ENCODE data around the gene PTPRD.

The PTPRD gene

GRCh38 chr9:8955315-8955714 lies 1657.5 kb downstream of the PTPRD start:
- H4K8ac ChIP-seq (ENCODE audit: low read depth, low read length) = no peak overlapping the region
- no peak overlapping the region for H2BK5ac ChIP-seq (ENCODE audit: low read depth, low read length, poor library complexity)
- no peak overlapping the region for H3K4me3 ChIP-seq (ENCODE audit: low read depth, low read length)
- H3K23ac ChIP-seq (ENCODE audit: low read length) = no peak overlapping the region
- no peak overlapping the region for H2BK12ac ChIP-seq (ENCODE audit: low read length)
- H3K9me3 ChIP-seq (ENCODE audit: insufficient read depth, low read depth, low read length) = no peaks in the 10 kb centered on the region
- H3K27me3 ChIP-seq (ENCODE audit: insufficient read depth, low read length) = no peaks in the 10 kb centered on the region
- H3K4me1 ChIP-seq (ENCODE audit: control insufficient read depth in 1 of 2, insufficient read depth in 2 of 2, low read length in 2 of 2) = no peaks in the 10 kb centered on the region
- H2AK5ac ChIP-seq (ENCODE audit: low read length) = no peak overlapping the region
- no peak overlapping the region for H3K4me2 ChIP-seq (ENCODE audit: low read length)
- no peak overlapping the region for H2AFZ ChIP-seq (ENCODE audit: insufficient read depth, low read length, poor library complexity)
- H3K36me3 ChIP-seq (ENCODE audit: control insufficient read depth in 1 of 2, insufficient read depth in 2 of 2, low read length in 2 of 2) = no peaks in the 10 kb centered on the region
- H3K14ac ChIP-seq (ENCODE audit: low read length) = no peak overlapping the region
- no peak overlapping the region for H4K91ac ChIP-seq (ENCODE audit: low read depth, low read length)
- H3K4ac ChIP-seq (ENCODE audit: low read depth, low read length) = no peak overlapping the region
- no peak overlapping the region for H4K12ac ChIP-seq (ENCODE audit: low read depth, low read length)
- H3K79me2 ChIP-seq (ENCODE audit: control insufficient read depth, insufficient read depth, low read length, poor library complexity) = no peaks in the 10 kb centered on the region
- no peak overlapping the region for H3K9ac ChIP-seq (ENCODE audit: low read length)
- WGBS (ENCODE audit: extremely low coverage, insufficient coverage, insufficient read length) = no CpG with 5 or more reads among the region's 2 CpGs
- no peak for DNase-seq
- no peaks in the 10 kb centered on the region for H3K79me1 ChIP-seq (ENCODE audit: low read length)
- H3K18ac ChIP-seq (ENCODE audit: low read length) = no peak overlapping the region
- no peak overlapping the region for H2BK120ac ChIP-seq (ENCODE audit: insufficient read depth, low read length, poor library complexity)
- no peak overlapping the region for H3K27ac ChIP-seq (ENCODE audit: low read depth, low read length)

GRCh38 chr9:8946461-8946860 lies 1666.3 kb downstream of the PTPRD start:
- Histone ChIP-seq H3K18ac (ENCODE audit: low read length) (no peak overlapping the region), H3K9ac (ENCODE audit: low read length) (no peak overlapping the region), H2BK120ac (ENCODE audit: insufficient read depth, low read length, poor library complexity) (no peak overlapping the region), H3K14ac (ENCODE audit: low read length) (no peak overlapping the region), H3K4me1 (ENCODE audit: control insufficient read depth in 1 of 2, insufficient read depth in 2 of 2, low read length in 2 of 2) (no peaks in the 10 kb centered on the region), H3K9me3 (ENCODE audit: insufficient read depth, low read depth, low read length) (no peaks in the 10 kb centered on the region), H2AFZ (ENCODE audit: insufficient read depth, low read length, poor library complexity) (no peak overlapping the region), H4K8ac (ENCODE audit: low read depth, low read length) (no peak overlapping the region), H3K27ac (ENCODE audit: low read depth, low read length) (no peak overlapping the region), H3K79me2 (ENCODE audit: control insufficient read depth, insufficient read depth, low read length, poor library complexity) (no peaks in the 10 kb centered on the region), H2BK5ac (ENCODE audit: low read depth, low read length, poor library complexity) (no peak overlapping the region), H3K27me3 (ENCODE audit: insufficient read depth, low read length) (no peaks in the 10 kb centered on the region), H3K79me1 (ENCODE audit: low read length) (no peaks in the 10 kb centered on the region), H2BK12ac (ENCODE audit: low read length) (no peak overlapping the region), H4K12ac (ENCODE audit: low read depth, low read length) (no peak overlapping the region), H3K4me3 (ENCODE audit: low read depth, low read length) (no peak overlapping the region), H2AK5ac (ENCODE audit: low read length) (no peak overlapping the region), H3K23ac (ENCODE audit: low read length) (no peak overlapping the region), H3K4me2 (ENCODE audit: low read length) (no peak overlapping the region), H4K91ac (ENCODE audit: low read depth, low read length) (no peak overlapping the region), H3K36me3 (ENCODE audit: control insufficient read depth in 1 of 2, insufficient read depth in 2 of 2, low read length in 2 of 2) (no peaks in the 10 kb centered on the region), H3K4ac (ENCODE audit: low read depth, low read length) (no peak overlapping the region)
- no CpG with 5 or more reads among the region's 1 CpG for WGBS (ENCODE audit: extremely low coverage, insufficient coverage, insufficient read length)
- DNase-seq = no peak

GRCh38 chr9:8943392-8943791 lies 1669.4 kb downstream of the PTPRD start:
- Histone ChIP-seq H3K79me2 (ENCODE audit: control insufficient read depth, insufficient read depth, low read length, poor library complexity) (no peaks in the 10 kb centered on the region), H3K4me3 (ENCODE audit: low read depth, low read length) (no peak overlapping the region), H3K4ac (ENCODE audit: low read depth, low read length) (no peak overlapping the region), H3K27ac (ENCODE audit: low read depth, low read length) (no peak overlapping the region), H3K4me1 (ENCODE audit: control insufficient read depth in 1 of 2, insufficient read depth in 2 of 2, low read length in 2 of 2) (no peaks in the 10 kb centered on the region), H4K8ac (ENCODE audit: low read depth, low read length) (no peak overlapping the region), H4K91ac (ENCODE audit: low read depth, low read length) (no peak overlapping the region), H3K14ac (ENCODE audit: low read length) (no peak overlapping the region), H3K27me3 (ENCODE audit: insufficient read depth, low read length) (no peaks in the 10 kb centered on the region), H2BK120ac (ENCODE audit: insufficient read depth, low read length, poor library complexity) (no peak overlapping the region), H3K23ac (ENCODE audit: low read length) (no peak overlapping the region), H3K18ac (ENCODE audit: low read length) (no peak overlapping the region), H2AK5ac (ENCODE audit: low read length) (no peak overlapping the region), H3K9me3 (ENCODE audit: insufficient read depth, low read depth, low read length) (no peaks in the 10 kb centered on the region), H2AFZ (ENCODE audit: insufficient read depth, low read length, poor library complexity) (no peak overlapping the region), H4K12ac (ENCODE audit: low read depth, low read length) (no peak overlapping the region), H3K9ac (ENCODE audit: low read length) (no peak overlapping the region), H2BK12ac (ENCODE audit: low read length) (no peak overlapping the region), H3K4me2 (ENCODE audit: low read length) (no peak overlapping the region), H3K79me1 (ENCODE audit: low read length) (no peaks in the 10 kb centered on the region), H3K36me3 (ENCODE audit: control insufficient read depth in 1 of 2, insufficient read depth in 2 of 2, low read length in 2 of 2) (no peaks in the 10 kb centered on the region), H2BK5ac (ENCODE audit: low read depth, low read length, poor library complexity) (no peak overlapping the region)
- DNase-seq = no peak
- WGBS (ENCODE audit: extremely low coverage, insufficient coverage, insufficient read length) = no CpG with 5 or more reads among the region's 1 CpG

- H2BK5ac ChIP-seq (ENCODE audit: low read depth, low read length, poor library complexity) = no peak overlapping the region
- H3K4me1 ChIP-seq (ENCODE audit: control insufficient read depth in 1 of 2, insufficient read depth in 2 of 2, low read length in 2 of 2) = no peaks in the 10 kb centered on the region
- H3K9ac ChIP-seq (ENCODE audit: low read length) = no peak overlapping the region
- H3K4me3 ChIP-seq (ENCODE audit: low read depth, low read length) = no peak overlapping the region
- no peak overlapping the region for H2BK120ac ChIP-seq (ENCODE audit: insufficient read depth, low read length, poor library complexity)
- no peak overlapping the region for H2AFZ ChIP-seq (ENCODE audit: insufficient read depth, low read length, poor library complexity)
- H3K14ac ChIP-seq (ENCODE audit: low read length) = no peak overlapping the region
- no peak for DNase-seq
- H3K9me3 ChIP-seq (ENCODE audit: insufficient read depth, low read depth, low read length) = no peaks in the 10 kb centered on the region
- no peak overlapping the region for H4K91ac ChIP-seq (ENCODE audit: low read depth, low read length)
- no peaks in the 10 kb centered on the region for H3K27me3 ChIP-seq (ENCODE audit: insufficient read depth, low read length)
- H3K4me2 ChIP-seq (ENCODE audit: low read length) = no peak overlapping the region
- H3K79me2 ChIP-seq (ENCODE audit: control insufficient read depth, insufficient read depth, low read length, poor library complexity) = no peaks in the 10 kb centered on the region
- no peak overlapping the region for H4K12ac ChIP-seq (ENCODE audit: low read depth, low read length)
- H4K8ac ChIP-seq (ENCODE audit: low read depth, low read length) = no peak overlapping the region
- H2AK5ac ChIP-seq (ENCODE audit: low read length) = no peak overlapping the region
- H3K18ac ChIP-seq (ENCODE audit: low read length) = no peak overlapping the region
- H3K27ac ChIP-seq (ENCODE audit: low read depth, low read length) = no peak overlapping the region
- no peak overlapping the region for H3K23ac ChIP-seq (ENCODE audit: low read length)
- no peaks in the 10 kb centered on the region for H3K36me3 ChIP-seq (ENCODE audit: control insufficient read depth in 1 of 2, insufficient read depth in 2 of 2, low read length in 2 of 2)
- H2BK12ac ChIP-seq (ENCODE audit: low read length) = no peak overlapping the region
- no peak overlapping the region for H3K4ac ChIP-seq (ENCODE audit: low read depth, low read length)
- H3K79me1 ChIP-seq (ENCODE audit: low read length) = no peaks in the 10 kb centered on the region
These were observed 1672.2 kb downstream of the PTPRD start for GRCh38 chr9:8940650-8941049.

GRCh38 chr9:8926461-8926860 lies 1686.3 kb downstream of the PTPRD start:
- H3K18ac ChIP-seq (ENCODE audit: low read length) = no peak overlapping the region
- no peak overlapping the region for H2BK12ac ChIP-seq (ENCODE audit: low read length)
- no peaks in the 10 kb centered on the region for H3K9me3 ChIP-seq (ENCODE audit: insufficient read depth, low read depth, low read length)
- H4K91ac ChIP-seq (ENCODE audit: low read depth, low read length) = no peak overlapping the region
- H2BK120ac ChIP-seq (ENCODE audit: insufficient read depth, low read length, poor library complexity) = no peak overlapping the region
- no peak overlapping the region for H3K4ac ChIP-seq (ENCODE audit: low read depth, low read length)
- no peaks in the 10 kb centered on the region for H3K4me1 ChIP-seq (ENCODE audit: control insufficient read depth in 1 of 2, insufficient read depth in 2 of 2, low read length in 2 of 2)
- no peak overlapping the region for H3K9ac ChIP-seq (ENCODE audit: low read length)
- no peaks in the 10 kb centered on the region for H3K79me2 ChIP-seq (ENCODE audit: control insufficient read depth, insufficient read depth, low read length, poor library complexity)
- no peak overlapping the region for H4K8ac ChIP-seq (ENCODE audit: low read depth, low read length)
- H3K14ac ChIP-seq (ENCODE audit: low read length) = no peak overlapping the region
- H3K4me2 ChIP-seq (ENCODE audit: low read length) = no peak overlapping the region
- no peak overlapping the region for H3K27ac ChIP-seq (ENCODE audit: low read depth, low read length)
- H3K79me1 ChIP-seq (ENCODE audit: low read length) = no peaks in the 10 kb centered on the region
- H3K4me3 ChIP-seq (ENCODE audit: low read depth, low read length) = no peak overlapping the region
- H2AFZ ChIP-seq (ENCODE audit: insufficient read depth, low read length, poor library complexity) = no peak overlapping the region
- no peak for DNase-seq
- no peaks in the 10 kb centered on the region for H3K36me3 ChIP-seq (ENCODE audit: control insufficient read depth in 1 of 2, insufficient read depth in 2 of 2, low read length in 2 of 2)
- no peak overlapping the region for H3K23ac ChIP-seq (ENCODE audit: low read length)
- no CpG with 5 or more reads among the region's 1 CpG for WGBS (ENCODE audit: extremely low coverage, insufficient coverage, insufficient read length)
- H3K27me3 ChIP-seq (ENCODE audit: insufficient read depth, low read length) = no peaks in the 10 kb centered on the region
- H2BK5ac ChIP-seq (ENCODE audit: low read depth, low read length, poor library complexity) = no peak overlapping the region
- H2AK5ac ChIP-seq (ENCODE audit: low read length) = no peak overlapping the region
- H4K12ac ChIP-seq (ENCODE audit: low read depth, low read length) = no peak overlapping the region
